ENCODE results near the gene ZMYND10.
"Not testable (repeated sequence)": the region's sequence is repeated elsewhere in the genome, so short reads cannot be mapped to it uniquely, and the experiment has no call there.

ZMYND10 gene

GRCh38 chr3:50324351-50325112, 21.0 kb downstream of the ZMYND10 start:
- peak; percentile 60 to 63 for DNase-seq

- peak in 1 of 2 donors; percentile 21 for DNase-seq
Measured at GRCh38 chr3:50323614-50324199, 21.8 kb downstream of the ZMYND10 start.

- peak; percentile 44 to 59 for DNase-seq
Measured at GRCh38 chr3:50323092-50323600, 22.4 kb downstream of the ZMYND10 start.

GRCh38 chr3:50322386-50323091, 23.0 kb downstream of the ZMYND10 start, which contains the start of gene HYAL2:
Gene HYAL2 (minus strand): TSS chr3:50322745. CDS start chr3:50320489, 2,256 bp downstream.
- DNase-seq: no peak

GRCh38 chr3:50322115-50322385, 23.5 kb downstream of the ZMYND10 start:
- no peak for DNase-seq

GRCh38 chr3:50321336-50322114, 24.0 kb downstream of the ZMYND10 start:
- DNase-seq: peak; percentile 81 to 91

GRCh38 chr3:50320853-50321335, 24.6 kb downstream of the ZMYND10 start:
- DNase-seq: peak; percentile 60 to 78

GRCh38 chr3:50319894-50320625, 25.5 kb downstream of the ZMYND10 start:
- DNase-seq: no peak

- no peak for DNase-seq
Measured at GRCh38 chr3:50319181-50319893, 26.2 kb downstream of the ZMYND10 start.

- peak; percentile 31 to 36 for DNase-seq
Measured at GRCh38 chr3:50318615-50319014, 26.9 kb downstream of the ZMYND10 start.

- DNase-seq: no peak
Measured at GRCh38 chr3:50318163-50318562, 27.4 kb downstream of the ZMYND10 start.

- DNase-seq: no peak
Measured at GRCh38 chr3:50317300-50317699, 28.2 kb downstream of the ZMYND10 start.

- DNase-seq: no peak
Measured at GRCh38 chr3:50316657-50317242, 28.8 kb downstream of the ZMYND10 start.

GRCh38 chr3:50314816-50315215, 30.7 kb downstream of the ZMYND10 start:
- no peak for DNase-seq

GRCh38 chr3:50314342-50314741, 31.2 kb downstream of the ZMYND10 start:
- no peak for DNase-seq

GRCh38 chr3:50312041-50312440, 33.5 kb downstream of the ZMYND10 start:
- not testable (repeated sequence) for DNase-seq

- DNase-seq: no peak
Measured at GRCh38 chr3:50304601-50305000, 40.9 kb downstream of the ZMYND10 start.

- DNase-seq: no peak
Measured at GRCh38 chr3:50303013-50303815, 42.3 kb downstream of the ZMYND10 start, which contains the start of gene HYAL1. Gene HYAL1 (minus strand): TSS chr3:50303574. CDS start chr3:50302956, 618 bp downstream.

- no peak for DNase-seq
Measured at GRCh38 chr3:50302095-50303012, 43.2 kb downstream of the ZMYND10 start.
